Activated T-cell treated with anti-CD3 and anti-CD28 coated beads, Interleukin-2, amount 50 U/mL, for 24 hours (primary cell): ENCODE data around the gene UGCG.
"Not testable (repeated sequence)": the region's sequence is repeated elsewhere in the genome, so short reads cannot be mapped to it uniquely, and the experiment has no call there.

Experiments used
- DNase-seq: peaks from one replicate; pipeline ENCODE4 v3.0.0-alpha.2; 2020
- H3K27ac Mint-ChIP-seq: 2 replicates; pipeline ENCODE4 v1.8.0; 2020; ENCODE audit warnings: mild to moderate bottlenecking, mixed read lengths
- H3K27me3 Mint-ChIP-seq: 2 replicates; pipeline ENCODE4 v1.8.0; 2020; ENCODE audit warnings: mixed read lengths
- H3K36me3 Mint-ChIP-seq: 2 replicates; pipeline ENCODE4 v1.8.0; 2020; ENCODE audit warnings: low read depth, mixed read lengths
- H3K4me1 Mint-ChIP-seq: 2 replicates; pipeline ENCODE4 v1.8.0; 2020; ENCODE audit warnings: low read depth, mixed read lengths
- H3K4me3 Mint-ChIP-seq: 2 replicates; pipeline ENCODE4 v1.8.0; 2020; ENCODE audit warnings: mild to moderate bottlenecking, moderate library complexity, mixed read lengths
- H3K9me3 Mint-ChIP-seq: 2 replicates; pipeline ENCODE4 v1.8.0; 2020; ENCODE audit warnings: mixed read lengths

Gene UGCG

GRCh38 chr9:111943746-111944145 is 47.1 kb downstream of the UGCG start:
- Mint-ChIP-seq H3K4me1 (peaks cover 28% of the 10 kb centered on the region), H3K36me3 (no peaks in the 10 kb centered on the region), H3K9me3 (no peaks in the 10 kb centered on the region), H3K27me3 (no peaks in the 10 kb centered on the region), H3K4me3 (no peak overlapping the region), H3K27ac (no peak overlapping the region)
- DNase-seq: no peak

DNA sequence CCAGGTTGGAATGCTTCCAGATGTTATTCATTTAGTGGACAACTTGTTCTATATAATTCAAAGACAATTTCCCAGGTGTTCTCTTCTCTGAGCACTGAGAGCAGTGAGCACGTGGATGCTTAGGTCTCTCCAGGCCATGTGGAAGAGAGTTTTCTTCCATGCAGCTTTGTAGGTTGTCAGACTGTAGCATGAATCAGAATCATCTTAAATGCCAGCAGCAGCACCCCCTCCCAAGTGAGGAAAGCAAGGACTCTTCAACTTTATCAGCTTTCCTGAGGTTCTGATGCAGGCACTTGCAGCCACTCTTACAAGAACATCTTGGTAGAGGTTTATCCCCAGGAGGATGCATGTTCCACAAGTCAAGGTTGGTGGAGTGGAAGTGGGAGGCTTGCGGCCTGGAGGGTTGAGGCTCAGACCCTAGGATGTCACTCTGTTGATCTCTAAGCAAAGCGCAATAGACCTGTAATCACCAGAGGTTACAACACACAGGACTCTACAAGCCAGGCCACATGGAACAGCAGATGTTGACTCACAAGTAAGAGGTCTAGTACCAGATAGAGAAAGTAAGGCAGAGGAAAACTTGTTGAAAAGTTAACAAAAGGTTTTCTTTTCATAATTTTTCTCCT is 47.7 kb downstream of the UGCG start:
- no peak overlapping the region for H3K4me3 Mint-ChIP-seq
- DNase-seq: no peak
- no peaks in the 10 kb centered on the region for H3K27me3 Mint-ChIP-seq
- peaks cover 24% of the 10 kb centered on the region for H3K4me1 Mint-ChIP-seq
- H3K9me3 Mint-ChIP-seq: no peaks in the 10 kb centered on the region
- H3K36me3 Mint-ChIP-seq: no peaks in the 10 kb centered on the region
- H3K27ac Mint-ChIP-seq: no peak overlapping the region

GRCh38 chr9:111945216-111945615 is 48.6 kb downstream of the UGCG start:
- Mint-ChIP-seq H3K36me3 (no peaks in the 10 kb centered on the region), H3K27me3 (no peaks in the 10 kb centered on the region), H3K9me3 (no peaks in the 10 kb centered on the region), H3K4me3 (no peak overlapping the region), H3K27ac (no peak overlapping the region), H3K4me1 (peaks cover 24% of the 10 kb centered on the region)
- DNase-seq: no peak

GRCh38 chr9:111948109-111948508 is 51.5 kb downstream of the UGCG start:
- not testable (repeated sequence) for H3K27ac Mint-ChIP-seq, H3K4me3 Mint-ChIP-seq, H3K9me3 Mint-ChIP-seq, DNase-seq, H3K36me3 Mint-ChIP-seq, H3K27me3 Mint-ChIP-seq
- peaks cover 21% of the 10 kb centered on the region for H3K4me1 Mint-ChIP-seq

DNA sequence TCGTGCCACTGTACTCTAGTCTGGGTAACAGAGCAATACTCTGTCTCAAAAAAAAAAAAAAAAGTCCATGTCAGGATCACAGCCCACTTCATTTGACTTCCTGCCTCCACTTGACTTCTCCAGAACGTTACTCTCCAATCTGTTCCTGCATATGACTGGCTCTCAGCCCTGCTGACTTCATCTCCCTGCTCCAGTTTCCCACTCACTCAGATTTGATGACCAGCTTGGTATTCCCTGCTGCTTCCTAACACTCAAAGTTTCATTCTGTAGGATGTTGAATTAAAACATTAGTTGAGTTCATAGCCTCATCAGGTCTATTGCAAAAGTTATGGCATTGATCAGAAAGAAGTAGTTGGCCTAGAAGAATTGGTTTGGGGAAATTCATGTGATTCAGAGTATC is 52.3 kb downstream of the UGCG start:
- Mint-ChIP-seq H3K27me3 (no peaks in the 10 kb centered on the region), H3K27ac (no peak overlapping the region), H3K4me1 (peaks cover 18% of the 10 kb centered on the region), H3K4me3 (no peak overlapping the region), H3K36me3 (no peaks in the 10 kb centered on the region), H3K9me3 (no peaks in the 10 kb centered on the region)
- DNase-seq: no peak

DNA sequence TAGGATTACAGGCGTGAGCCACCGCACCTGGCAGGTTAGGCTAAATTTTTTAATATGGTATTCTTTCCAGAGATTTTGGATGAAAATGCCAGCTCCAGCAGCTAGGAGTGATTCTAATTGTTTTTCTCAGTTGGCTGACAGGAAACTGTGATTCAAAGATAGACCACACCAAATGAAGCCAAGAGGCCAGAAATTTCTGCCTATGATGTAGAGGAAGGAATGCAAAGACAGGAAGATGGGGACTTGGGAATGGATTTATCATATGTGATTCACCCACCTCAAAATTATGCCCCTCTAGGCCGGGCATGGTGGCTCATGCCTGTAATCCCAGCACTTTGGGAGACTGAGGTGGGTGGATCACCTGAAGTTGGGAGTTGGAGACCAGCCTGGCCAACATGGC is 53.3 kb downstream of the UGCG start:
- Mint-ChIP-seq H3K4me1 (peaks cover 11% of the 10 kb centered on the region), H3K27ac (no peak overlapping the region), H3K36me3 (no peaks in the 10 kb centered on the region), H3K27me3 (no peaks in the 10 kb centered on the region), H3K4me3 (no peak overlapping the region), H3K9me3 (no peaks in the 10 kb centered on the region)
- no peak for DNase-seq

DNA sequence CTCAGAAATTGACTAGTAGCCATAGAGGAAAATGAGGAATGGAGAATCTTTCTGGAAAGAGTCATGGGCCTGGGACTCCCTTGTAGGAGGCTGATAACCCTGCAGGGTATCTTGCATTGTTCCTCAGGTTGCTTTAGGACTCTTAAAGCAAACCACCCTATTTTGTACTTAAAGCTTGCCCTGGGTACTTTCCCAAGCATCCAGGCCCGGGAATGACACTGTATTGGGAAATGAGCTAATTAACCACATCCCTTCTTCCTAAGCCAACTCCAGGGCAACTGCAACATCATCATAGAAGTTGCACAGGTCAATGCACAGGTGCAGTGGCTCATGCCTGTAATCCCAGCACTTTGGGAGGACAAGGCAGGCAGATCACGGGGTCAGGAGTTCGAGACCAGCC is 55.9 kb downstream of the UGCG start:
- Mint-ChIP-seq H3K36me3 (no peaks in the 10 kb centered on the region), H3K27me3 (no peaks in the 10 kb centered on the region), H3K4me3 (no peak overlapping the region), H3K4me1 (peaks cover 14% of the 10 kb centered on the region), H3K27ac (no peak overlapping the region), H3K9me3 (no peaks in the 10 kb centered on the region)
- no peak for DNase-seq

GRCh38 chr9:111953444-111953843 is 56.8 kb downstream of the UGCG start:
- Mint-ChIP-seq H3K4me1 (peaks cover 22% of the 10 kb centered on the region), H3K36me3 (no peaks in the 10 kb centered on the region), H3K4me3 (no peak overlapping the region), H3K27ac (no peak overlapping the region), H3K27me3 (no peaks in the 10 kb centered on the region), H3K9me3 (no peaks in the 10 kb centered on the region)
- DNase-seq: no peak

- no peak overlapping the region for H3K4me3 Mint-ChIP-seq
- DNase-seq: no peak
- H3K9me3 Mint-ChIP-seq: no peaks in the 10 kb centered on the region
- H3K4me1 Mint-ChIP-seq: peaks cover 25% of the 10 kb centered on the region
- no peaks in the 10 kb centered on the region for H3K27me3 Mint-ChIP-seq
- H3K36me3 Mint-ChIP-seq: no peaks in the 10 kb centered on the region
- H3K27ac Mint-ChIP-seq: no peak overlapping the region
Observed at GRCh38 chr9:111955048-111955447, 58.4 kb downstream of the UGCG start.

- Mint-ChIP-seq H3K36me3 (no peaks in the 10 kb centered on the region), H3K27me3 (no peaks in the 10 kb centered on the region), H3K4me1 (peaks cover 25% of the 10 kb centered on the region), H3K27ac (peak overlapping the region; percentile 34), H3K9me3 (no peaks in the 10 kb centered on the region), H3K4me3 (peak overlapping the region; percentile 25)
- DNase-seq: no peak
Observed at GRCh38 chr9:111957856-111958631, 61.4 kb downstream of the UGCG start.

- Mint-ChIP-seq H3K4me1 (peaks cover 25% of the 10 kb centered on the region), H3K36me3 (no peaks in the 10 kb centered on the region), H3K27me3 (no peaks in the 10 kb centered on the region), H3K4me3 (no peak overlapping the region), H3K27ac (no peak overlapping the region), H3K9me3 (no peaks in the 10 kb centered on the region)
- DNase-seq: no peak
Observed at GRCh38 chr9:111959468-111960359, 63.1 kb downstream of the UGCG start.

GRCh38 chr9:111960485-111960884 is 63.9 kb downstream of the UGCG start:
- peaks cover 32% of the 10 kb centered on the region for H3K4me1 Mint-ChIP-seq
- not testable (repeated sequence) for H3K4me3 Mint-ChIP-seq, DNase-seq, H3K27me3 Mint-ChIP-seq, H3K36me3 Mint-ChIP-seq, H3K27ac Mint-ChIP-seq, H3K9me3 Mint-ChIP-seq

DNA sequence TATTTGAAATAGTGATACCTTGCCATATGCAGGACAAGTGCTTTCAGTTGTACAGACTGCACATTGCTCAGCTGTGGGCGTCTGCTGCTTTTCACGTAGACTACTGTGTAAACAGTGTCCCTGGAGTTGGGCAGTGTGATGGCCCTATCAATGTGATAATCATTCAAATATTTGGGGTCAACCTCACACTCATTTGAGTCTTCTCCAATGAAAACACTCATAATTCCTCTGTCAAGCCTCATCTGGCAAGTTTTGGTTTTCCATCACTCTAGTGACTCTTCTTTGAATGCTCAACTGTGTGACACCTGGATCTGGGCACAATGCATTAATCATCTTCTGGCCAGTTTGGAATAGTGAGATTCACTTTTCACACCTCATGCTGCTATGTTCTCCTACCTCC is 64.4 kb downstream of the UGCG start:
- DNase-seq: no peak
- Mint-ChIP-seq H3K9me3 (no peaks in the 10 kb centered on the region), H3K4me1 (peaks cover 32% of the 10 kb centered on the region), H3K27ac (no peak overlapping the region), H3K36me3 (no peaks in the 10 kb centered on the region), H3K4me3 (no peak overlapping the region), H3K27me3 (no peaks in the 10 kb centered on the region)

DNA sequence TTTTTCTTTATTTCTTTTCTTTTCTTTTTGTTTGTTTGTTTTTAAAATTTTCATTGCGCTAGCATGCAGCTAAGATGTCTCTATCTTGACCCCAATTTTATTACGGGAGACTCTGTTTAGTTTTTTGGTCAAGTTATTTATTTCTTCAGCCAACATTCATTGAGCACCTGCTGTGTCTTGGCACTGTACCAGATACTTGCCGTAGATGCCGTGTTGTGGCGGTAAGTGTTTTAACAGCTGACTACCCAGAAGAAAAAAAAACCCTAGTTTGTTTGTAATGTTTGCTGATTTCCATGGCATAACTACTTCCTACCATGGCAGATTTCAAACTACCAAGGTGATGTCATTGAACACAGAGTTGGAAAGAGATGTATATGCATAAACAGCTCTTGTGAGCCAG is 65.0 kb downstream of the UGCG start:
- H3K36me3 Mint-ChIP-seq: no peaks in the 10 kb centered on the region
- H3K4me1 Mint-ChIP-seq: peaks cover 32% of the 10 kb centered on the region
- no peaks in the 10 kb centered on the region for H3K27me3 Mint-ChIP-seq
- H3K4me3 Mint-ChIP-seq: no peak overlapping the region
- no peaks in the 10 kb centered on the region for H3K9me3 Mint-ChIP-seq
- H3K27ac Mint-ChIP-seq: no peak overlapping the region
- DNase-seq: no peak

GRCh38 chr9:111962021-111962420 is 65.4 kb downstream of the UGCG start:
- Mint-ChIP-seq H3K36me3 (no peaks in the 10 kb centered on the region), H3K4me3 (no peak overlapping the region), H3K4me1 (peaks cover 34% of the 10 kb centered on the region), H3K27me3 (no peaks in the 10 kb centered on the region), H3K9me3 (no peaks in the 10 kb centered on the region), H3K27ac (no peak overlapping the region)
- no peak for DNase-seq
